Measurements from ENCODE around the gene ATP2B2.
"Not testable (repeated sequence)": the region's sequence is repeated elsewhere in the genome, so short reads cannot be mapped to it uniquely, and the experiment has no call there.

Gene ATP2B2

DNA sequence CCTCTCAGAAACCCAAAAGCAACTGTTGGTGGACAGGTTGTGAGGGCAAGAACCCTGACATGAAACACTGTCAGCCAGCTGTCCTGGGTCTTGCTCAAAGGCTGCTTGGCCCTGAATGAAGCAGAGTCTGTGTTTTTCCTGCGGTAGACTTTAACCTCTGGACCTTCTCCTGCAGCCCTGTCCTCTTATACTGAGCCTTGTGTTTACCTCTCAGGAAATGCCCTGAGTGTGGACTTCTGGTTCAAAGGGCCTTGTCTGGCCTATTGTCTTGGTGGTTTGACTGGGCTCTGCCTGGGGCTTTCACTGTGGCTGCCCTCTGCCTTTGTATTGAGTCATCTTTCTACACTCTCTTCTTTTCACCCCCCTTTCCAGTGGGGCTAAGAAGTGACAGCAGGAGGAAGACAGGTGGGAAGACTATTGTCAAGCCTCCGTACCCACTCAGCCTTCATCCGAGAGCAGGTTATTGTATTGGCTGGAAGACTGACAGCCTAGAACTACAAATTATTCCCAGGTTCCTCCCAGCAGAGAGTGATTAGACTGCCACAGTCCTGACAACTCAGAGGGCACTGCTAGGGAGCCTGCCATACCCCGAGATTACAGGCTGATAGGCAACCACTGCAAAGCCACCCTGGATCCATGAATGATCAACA lies 187.9 kb downstream of the ATP2B2 start:
- DNase-seq, result no peak

DNA sequence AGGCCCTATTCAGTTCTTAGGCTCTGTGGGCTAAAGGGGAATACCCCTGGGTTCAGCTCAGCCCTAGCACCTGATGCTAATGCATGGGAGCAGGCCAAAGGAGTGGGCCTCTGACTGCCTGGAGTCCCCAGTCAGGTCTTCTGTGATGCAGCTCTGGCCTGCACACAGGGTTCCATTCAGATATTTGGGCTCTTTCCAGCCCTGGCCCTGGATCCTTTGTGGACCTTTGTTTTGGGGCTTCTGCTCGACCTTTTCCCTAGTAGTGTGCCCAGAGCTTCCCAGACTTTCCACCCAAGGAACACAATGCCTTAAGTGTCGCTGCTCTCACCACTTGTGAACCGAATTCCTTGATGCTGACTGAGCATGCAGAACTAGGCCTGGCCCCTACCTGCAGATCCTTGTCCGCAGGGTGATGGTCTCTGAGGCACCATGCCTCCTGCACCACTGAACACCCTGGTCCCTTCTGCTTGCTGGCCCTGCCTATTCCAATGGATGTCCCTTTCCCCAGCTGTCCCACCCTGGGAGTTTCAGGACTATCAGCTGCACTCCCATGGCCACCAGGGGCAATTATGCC lies 189.5 kb downstream of the ATP2B2 start:
- no peak for DNase-seq

DNA sequence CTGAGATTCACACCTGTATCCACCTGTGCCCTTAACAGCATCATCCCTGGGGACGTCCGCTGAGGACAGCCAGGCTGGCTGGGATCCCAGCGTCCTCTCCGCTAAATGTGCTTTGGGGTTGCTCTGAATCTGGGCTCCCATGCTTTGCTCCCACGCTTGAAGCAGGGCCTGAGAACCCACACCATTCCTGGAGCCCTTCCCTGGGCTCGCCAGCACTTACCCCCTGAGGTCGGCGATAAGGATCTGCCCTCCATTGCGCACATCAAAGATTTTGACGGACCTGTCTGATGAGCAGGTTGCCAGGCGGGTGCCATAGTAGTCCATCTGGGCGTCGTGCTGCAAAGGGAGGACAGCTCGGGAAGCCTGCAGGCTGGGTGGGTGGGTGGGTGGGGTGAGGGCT lies 190.3 kb downstream of the ATP2B2 start:
- DNase-seq, result no peak

DNA sequence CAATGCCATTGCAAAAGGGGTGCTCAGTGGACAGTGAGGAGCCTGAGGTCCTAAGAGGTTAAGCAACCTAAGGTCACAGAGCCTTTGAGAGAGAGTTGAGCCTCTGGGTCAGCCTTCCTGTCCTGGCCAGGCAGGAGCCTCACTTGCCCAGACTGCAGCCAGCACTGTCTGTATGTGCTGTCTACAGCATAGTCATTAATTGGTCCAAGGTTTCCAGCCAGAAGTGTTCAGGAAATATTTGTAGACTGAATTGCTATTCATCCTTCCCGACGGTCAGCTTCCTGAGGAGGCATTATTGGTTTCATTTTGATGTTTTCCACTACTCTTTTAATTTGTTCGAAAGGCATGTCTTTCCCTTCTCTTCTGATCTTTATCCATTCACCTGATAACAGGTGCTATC lies 192.5 kb downstream of the ATP2B2 start:
- DNase-seq, result no peak

DNA sequence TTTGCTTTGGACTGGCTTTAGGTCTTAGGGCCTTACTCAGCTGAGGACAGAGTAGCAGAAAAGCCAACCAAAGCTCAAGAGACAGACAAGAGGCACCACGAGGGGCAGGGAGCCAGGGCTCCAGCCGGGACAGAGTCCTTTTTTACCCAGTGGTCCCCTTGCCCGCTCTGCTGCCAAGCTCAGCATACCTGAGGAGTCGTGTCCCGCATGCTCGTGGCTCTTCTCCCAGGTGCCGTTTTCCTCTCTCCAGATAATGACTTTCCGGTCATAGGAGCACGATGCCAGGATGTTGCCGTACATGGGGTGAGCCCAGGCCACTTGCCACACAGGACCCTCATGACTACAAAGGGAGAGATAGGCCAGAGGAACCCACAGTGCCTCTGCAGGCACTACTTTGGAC lies 193.0 kb downstream of the ATP2B2 start:
- no peak for DNase-seq

DNA sequence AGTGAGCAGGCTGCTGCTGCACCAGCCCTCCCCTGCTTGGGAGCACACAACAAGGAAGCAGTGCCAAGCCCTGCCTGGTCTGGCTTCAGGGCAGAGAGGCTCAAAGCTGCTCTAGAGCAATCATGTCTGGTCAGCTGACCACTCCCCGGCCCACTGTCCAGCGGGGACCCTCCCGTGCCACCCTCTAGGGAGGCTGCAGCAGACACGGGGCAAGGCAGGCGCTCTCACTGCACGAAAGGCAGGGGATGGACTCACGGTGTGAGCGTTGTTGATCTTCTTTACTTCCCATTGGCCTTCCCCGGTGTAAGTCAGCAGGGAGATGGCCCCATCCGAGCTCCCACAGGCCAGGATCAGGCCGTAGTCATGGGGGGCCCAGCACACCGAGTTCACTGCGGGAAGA lies 193.7 kb downstream of the ATP2B2 start:
- no peak for DNase-seq

DNA sequence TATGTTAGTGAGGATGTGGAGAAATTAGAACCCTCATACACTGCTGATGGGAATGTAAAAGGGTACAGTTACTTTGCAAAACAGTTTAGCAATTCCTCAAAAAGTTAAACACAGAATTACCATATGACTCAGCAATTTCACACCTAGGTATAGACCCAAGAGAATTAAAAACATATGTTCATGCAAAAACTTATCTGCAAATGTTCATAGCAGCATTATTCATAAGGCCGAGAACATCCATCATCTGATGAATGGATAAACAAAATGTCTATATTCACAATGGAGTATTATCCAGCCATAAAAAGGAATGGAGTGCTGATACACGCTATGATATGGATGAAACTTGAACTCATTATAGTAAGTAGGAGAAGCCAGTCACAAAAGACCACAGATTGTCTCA lies 194.8 kb downstream of the ATP2B2 start:
- DNase-seq, result no peak

DNA sequence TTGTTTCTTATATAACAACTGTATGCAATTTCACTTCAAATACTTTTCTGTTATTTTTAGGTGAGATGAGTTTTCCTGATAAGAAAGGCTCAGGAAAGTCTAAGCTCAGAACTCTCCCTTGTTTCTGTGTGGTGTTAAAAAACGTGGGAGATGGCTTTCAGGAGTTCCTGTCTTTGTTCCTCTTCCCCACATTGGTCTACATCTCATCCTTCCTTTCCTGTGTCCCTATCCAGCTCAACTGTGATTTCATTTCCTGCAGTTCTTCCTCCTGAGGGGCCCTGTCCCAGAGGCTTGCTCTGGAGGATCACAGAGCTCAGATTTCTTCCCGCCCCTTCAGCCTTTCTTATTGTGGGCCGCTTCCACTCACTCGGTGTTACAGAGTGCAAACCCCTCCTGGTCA lies 195.7 kb downstream of the ATP2B2 start:
- no peak for DNase-seq

DNA sequence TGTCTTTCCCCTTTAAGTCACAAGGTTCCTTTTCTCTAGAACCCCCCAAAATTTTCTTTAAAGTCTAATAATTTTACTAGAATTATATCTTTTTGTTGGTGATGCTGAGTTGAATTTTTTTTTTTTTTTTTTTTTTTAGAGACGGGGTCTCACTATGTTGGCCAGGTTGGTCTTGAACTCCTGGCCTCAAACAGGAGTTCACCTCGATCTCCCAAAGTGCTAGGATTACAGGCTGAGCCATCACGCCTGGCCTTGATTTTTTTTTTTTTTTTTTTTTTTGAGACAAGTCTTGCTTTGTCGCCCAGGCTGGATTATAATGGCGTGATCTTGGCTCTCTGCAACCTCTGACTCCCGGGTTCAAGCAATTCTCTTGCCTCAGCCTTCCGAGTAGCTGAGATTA lies 196.7 kb downstream of the ATP2B2 start:
- DNase-seq, result no peak

DNA sequence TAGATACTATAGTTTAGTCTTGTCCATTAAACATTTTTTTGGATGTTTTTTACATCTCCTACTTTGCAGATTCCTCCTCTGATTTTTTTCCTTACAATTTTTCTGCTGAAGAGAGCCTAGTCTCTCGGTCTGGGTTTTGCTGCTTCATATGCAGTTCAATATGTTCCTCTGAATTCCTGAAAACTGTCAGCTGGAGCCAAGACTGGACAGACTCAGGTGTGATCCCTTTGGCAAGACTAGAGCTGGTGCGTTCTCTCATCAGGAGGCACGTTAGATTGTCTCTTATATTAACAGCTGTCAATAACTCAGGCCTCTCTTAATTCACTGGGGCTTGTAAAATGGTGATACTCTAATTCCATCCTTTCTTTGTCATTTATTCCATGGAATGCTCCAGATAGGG lies 199.2 kb downstream of the ATP2B2 start:
- DNase-seq, result no peak

DNA sequence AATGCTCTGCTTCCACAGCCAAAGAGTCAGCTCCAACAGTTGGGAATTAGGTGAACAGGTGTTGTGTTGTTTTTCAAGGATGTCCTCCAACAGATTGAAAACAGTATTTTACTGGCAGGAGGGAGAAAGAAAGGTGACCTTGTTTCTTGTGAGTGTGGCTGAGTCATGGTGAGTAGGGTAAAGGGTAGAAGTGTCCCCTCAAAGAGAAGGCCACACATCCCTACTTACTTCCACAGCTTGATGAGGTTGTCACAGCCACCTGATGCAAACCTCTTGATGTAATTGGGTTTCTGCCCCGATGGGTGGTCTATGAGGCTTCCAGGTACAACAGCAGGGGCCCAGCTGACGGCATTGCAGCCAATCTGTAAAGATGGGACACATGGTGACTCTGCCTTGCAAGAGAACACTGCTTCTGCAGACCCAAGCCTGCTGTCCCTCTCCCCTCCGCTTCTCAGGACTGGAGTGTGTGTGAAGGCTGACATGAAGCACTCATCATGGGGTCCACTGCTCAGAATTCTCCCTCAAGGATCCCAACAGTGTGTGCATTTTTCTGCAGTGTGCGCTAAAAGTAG lies 200.0 kb downstream of the ATP2B2 start:
- no peak for DNase-seq

DNA sequence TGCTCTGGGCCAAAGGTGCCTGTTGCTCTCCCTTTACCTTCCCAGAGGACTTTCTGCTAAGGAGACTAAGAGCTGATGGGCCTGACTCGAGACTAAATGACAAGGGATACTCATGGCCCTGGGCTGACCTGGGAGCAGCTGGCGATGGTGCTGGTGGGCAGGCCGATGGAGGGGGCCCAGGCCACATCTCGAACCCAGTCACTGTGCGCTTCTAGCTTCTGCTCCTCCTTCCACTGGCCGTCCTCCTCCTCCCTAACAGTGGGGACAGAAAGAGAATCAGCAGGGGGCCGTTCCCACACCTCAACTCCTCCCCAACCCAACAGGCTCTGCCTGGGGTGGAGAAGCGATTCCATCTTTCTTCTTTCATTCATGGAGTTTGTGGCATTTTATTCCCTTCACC lies 200.5 kb downstream of the ATP2B2 start:
- DNase-seq, result no peak

DNA sequence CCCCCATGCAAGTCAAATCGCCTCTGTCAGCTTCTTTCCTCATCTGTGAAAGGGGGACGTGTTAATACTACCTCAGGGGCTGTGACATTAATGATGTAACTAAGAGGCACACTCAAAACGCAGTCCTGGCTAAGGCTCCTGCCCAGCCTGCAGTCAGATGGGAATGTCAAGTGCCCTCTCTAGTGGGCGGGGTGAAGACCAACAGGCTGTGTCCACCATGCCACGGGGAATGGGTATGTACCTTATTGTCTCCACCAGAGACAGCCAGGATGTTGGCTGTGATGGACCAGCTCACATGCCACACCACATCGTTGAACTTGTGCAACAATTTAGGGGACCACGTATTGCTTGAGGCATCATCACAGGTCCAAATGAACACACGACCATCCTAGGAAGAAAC lies 201.6 kb downstream of the ATP2B2 start:
- DNase-seq, result no peak

DNA sequence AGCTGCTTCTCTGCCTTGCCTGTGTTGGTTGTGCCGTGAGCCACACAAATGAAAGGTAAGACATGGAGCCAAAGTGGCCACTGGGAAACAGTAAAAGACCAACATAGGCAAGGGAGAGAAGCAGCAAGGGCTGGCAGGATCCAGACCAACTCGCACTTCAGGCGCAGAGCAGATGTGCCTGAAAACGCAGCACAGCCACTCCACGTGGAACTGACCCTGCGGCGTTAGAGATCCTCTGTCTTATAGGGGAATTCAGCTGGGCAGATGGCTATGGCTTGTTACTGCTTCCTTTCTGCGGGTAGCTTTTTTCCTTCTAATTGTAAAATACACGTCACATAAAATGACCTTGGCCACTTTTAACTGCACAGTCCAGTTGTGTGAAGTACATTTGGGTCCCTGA lies 202.3 kb downstream of the ATP2B2 start:
- DNase-seq, result no peak

DNA sequence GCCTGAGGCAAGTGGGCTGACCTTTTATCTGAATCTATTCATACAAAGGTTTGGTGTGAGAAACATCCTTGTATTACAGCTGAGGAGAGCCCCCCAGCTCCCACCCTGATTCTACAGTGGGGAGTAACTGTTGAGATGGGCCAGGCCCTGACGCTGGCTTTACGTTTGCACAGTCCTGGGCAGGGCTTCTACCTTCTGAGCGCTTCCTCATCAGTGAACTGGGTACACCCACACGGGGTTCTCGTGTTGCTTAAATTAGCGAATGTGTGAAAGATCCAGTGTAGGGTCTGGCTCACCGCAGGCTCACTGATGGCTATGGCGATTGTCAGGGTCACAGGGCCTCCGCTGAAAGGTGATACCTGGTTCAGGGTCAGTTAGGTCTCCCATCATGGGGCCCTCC lies 205.3 kb downstream of the ATP2B2 start:
- DNase-seq, result no peak

DNA sequence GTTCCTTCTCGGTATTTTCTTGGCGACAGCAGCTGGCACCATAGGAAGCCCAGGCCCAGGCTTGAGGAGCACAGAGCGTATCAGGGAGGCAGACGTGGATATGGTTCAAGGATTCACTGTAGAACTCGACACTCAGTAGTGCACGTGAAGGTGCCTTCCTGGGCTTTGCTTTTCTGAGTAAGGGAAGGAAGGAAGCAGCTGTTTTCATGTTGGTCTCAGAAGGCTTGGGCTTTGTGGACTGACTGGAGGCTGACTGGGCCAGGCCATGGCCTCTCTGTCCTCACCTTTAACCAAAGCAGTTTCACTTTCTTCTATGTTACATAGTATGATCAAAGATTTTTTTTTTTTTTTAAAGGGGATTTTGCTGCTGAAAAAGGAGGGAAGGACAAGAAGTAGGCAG lies 205.7 kb downstream of the ATP2B2 start:
- no peak for DNase-seq

DNA sequence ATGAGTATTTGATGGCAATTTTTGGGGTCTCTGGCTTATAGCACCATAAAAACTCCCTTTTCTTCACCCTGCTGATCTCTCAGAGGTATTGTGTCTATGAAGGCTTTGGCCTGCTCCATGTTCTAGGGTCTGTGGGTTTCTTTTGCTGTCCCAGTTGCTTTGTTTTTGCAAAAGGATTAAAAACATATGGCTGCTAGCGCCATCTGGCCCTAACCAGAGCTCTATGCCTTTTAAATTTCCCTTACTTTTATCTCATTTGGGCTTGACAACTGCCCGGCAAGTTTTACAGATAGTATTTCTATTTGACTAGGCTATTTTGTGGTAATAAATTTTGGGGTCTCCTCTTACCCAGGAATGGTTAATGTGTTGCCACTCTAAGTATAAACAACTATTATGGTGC lies 206.2 kb downstream of the ATP2B2 start:
- DNase-seq, result no peak

DNA sequence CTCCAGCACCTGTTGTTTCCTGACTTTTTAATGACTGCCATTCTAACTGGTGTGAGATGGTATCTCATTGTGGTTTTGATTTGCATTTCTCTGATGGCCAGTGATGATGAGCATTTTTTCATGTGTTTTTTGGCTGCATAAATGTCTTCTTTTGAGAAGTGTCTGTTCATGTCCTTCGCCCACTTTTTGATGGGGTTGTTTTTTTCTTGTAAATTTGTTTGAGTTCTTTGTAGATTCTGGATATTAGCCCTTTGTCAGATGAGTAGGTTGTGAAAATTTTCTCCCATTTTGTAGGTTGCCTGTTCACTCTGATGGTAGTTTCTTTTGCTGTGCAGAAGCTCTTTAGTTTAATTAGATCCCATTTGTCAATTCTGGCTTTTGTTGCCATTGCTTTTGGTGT lies 207.3 kb downstream of the ATP2B2 start:
- not testable (repeated sequence) for DNase-seq

DNA sequence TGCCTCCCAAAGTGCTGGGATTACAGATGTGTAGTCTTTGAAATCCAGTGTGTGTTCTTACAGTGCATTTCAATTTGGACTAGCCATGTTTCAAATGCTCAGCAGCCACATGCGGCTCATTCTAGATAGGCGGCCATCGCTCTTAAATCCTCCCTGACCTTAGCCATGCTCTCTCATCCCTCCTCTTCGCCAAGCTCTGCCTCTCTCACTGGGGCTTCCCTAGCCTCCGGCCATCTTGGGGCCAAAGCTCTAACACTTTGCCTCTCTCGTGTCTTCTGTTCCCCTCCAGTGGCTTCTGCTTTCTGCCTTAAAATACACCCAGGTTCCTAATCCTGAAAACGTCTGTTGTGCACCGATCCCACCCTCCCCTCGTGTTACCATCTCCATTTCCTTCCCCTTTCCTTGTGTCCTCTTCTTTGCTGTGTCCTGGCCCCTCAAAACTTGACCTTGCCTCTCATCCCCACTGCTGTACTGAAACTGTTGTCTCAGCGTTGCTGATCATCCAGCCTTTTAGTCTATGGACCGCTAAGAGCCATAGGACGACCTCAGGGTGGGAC lies 211.3 kb downstream of the ATP2B2 start:
- DNase-seq, result no peak

DNA sequence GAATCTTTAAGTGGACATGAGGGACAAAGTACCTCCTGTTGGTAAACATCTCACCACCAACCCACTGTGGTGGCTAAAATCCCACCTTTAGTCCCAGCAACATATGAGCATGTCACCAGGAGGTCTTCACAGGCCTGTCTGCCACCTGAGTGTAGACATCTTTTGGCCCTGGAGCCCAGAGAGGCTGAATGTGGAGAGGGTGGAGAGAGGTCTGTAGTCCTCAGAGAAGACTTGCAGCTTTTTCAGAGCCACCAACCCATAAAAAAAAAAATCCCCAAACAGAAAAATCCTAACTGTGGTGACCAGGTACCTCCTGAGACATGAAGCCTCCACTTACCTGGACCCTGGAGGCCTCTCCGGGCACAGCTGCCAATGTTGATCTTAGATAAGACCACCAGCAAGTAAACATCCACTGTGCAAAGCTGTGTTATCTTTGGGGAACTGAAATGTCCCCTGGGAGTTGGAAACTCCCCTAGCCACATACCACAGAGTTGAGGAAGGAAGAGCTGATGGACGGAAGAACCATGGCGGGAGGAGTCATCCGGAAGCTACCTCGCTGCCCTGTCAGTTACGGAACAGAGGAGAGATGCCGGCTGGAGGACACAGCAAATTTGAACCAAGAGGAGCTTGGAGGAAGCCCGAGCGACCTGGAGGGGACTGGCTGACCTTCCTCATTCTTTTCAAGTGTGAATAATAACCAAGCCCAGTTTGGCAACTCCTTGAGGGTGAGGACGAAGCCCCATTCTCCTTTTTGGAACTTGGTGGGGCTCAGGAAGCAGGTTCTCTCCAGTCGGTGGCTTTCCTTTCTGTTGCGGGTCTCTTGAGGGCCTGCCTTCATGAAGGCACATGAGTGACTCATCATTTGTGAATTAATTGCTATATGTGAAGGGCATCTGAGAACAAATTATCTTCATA lies 212.6 kb downstream of the ATP2B2 start, which contains the start of gene GHRL:
GHRL (minus strand) TSS at position 443 of the 915 bp plus-strand sequence. CDS start 2,767 bp downstream, outside the sequence.
- DNase-seq, result no peak

DNA sequence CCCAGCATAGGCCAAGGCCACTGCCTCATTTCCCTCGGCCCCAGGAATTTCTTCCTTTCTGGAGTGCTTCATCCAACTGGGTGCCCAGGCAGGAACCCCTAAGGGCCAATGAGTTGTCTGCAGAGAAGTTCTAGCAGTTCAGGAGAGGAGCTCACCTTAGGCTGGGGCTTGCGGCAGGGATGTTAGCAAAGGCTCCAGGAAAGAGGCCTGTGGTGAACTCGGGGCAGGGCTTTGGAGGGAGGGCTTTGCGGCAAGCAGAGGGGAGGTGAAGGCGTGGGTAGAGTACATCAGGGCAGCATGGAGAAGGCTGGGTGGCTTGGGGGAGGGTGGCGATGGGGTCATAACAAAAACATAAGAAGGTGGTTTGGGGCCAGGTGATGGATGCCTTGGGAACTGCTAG lies 213.7 kb downstream of the ATP2B2 start:
- no peak for DNase-seq

DNA sequence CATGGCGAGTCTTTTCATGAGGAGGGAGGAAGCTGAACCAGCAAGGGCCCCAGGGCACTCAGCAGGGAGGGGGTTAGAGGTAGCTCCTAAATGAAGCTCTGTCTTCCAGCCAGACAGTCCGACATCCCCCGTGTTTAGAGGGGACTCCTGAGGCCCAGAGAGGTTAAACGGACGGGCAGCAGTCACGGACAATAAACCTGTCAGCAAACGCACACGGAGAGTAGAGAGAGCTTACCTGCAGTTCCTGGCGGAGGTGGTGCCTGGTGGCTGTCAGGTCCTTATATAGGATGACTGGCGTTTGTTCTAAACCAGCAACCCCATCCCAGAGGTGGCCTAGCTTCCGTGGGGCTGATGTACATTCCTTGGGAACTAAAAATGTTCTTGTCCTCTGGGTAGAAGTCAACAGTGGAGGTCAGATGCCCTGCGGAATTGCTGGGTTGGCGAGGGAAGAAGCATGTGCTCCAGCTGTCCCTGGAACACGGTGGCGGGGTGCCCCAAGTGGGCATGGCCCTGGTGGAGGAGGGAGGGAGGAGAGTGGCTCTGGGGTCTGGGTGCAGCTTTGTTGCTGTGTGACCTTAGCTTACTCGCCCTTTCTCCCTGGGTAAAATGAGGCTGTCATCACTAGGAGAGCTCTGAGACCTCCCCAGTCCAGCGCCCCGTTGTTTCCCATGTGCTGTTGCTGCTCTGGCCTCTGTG lies 214.8 kb downstream of the ATP2B2 start:
- DNase-seq, result no peak

All from islet precursor cell (in vitro differentiated cells).